ENCODE measurements around the gene PRDM5. TPM values are rescaled to one million over a fixed set of nuclear protein-coding genes. Genes with fewer than 3 reads are reported as not detected.

The PRDM5 gene
- total RNA-seq, 4 donors from 2014 or later, result 1.2 to 6.9 (median 4.4) TPM

- intact Hi-C loops (cut with DNase I; ENCODE audit: low total_unique reads), result no loop called here
- TF ChIP-seq CTCF (IDR thresholded peaks at IDR 0.05) (no peak), POLR2A (IDR thresholded peaks at IDR 0.05) (no peak)
- no peak overlapping the region for H3K4me3 ChIP-seq (ENCODE audit: low read depth, poor library complexity, severe bottlenecking)
- DNase-seq (ENCODE audit: low spot score in 2 of 2), result no peak
Observed at GRCh38 chr4:120693816-120694215, 228.7 kb downstream of the PRDM5 start.

DNA sequence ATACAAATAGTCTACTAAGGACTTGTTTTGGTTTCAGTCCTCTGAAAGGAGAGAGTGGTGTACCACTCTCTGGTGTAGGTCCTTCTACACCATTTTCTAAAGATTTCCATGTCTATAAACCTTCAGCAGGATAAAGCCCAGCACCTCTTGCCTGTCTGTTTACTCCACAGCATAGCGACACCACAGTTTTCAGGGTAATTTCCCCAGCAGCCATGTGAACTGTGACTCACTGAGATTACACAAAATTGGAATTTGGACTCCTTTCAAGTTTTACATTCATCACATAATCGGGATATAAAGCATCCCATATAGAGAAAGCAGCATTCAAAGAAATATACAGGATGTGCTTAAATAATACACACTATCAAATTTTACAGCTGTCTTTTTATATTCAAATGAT, 229.6 kb downstream of the PRDM5 start:
- intact Hi-C loops (cut with DNase I; ENCODE audit: low total_unique reads), result no loop called here
- DNase-seq (ENCODE audit: low spot score in 2 of 2), result no peak

DNA sequence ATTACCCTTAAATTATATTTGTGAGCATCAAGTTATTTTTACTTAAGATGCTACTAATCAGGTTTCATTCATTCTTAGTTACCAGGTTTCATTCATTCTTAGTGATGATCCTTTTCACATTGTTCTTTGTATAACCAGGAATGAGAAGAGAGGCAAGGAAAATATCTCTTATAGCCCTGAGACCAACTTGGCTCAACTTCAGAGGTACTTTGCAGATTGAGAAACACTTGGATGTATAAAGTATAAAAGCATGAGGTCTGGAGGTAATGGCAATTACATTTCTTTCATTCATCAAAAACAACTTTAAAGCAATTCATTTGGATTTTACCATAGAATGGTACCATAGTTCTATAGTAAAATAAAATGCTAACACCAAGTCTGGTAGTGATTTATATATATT, 231.0 kb downstream of the PRDM5 start:
- intact Hi-C loops (cut with DNase I; ENCODE audit: low total_unique reads), result no loop called here
- DNase-seq (ENCODE audit: low spot score in 2 of 2), result no peak
- no peak for TF ChIP-seq POLR2A (IDR thresholded peaks at IDR 0.05)
- no peak for TF ChIP-seq CTCF (IDR thresholded peaks at IDR 0.05)
- H3K4me3 ChIP-seq (ENCODE audit: low read depth, poor library complexity, severe bottlenecking), result no peak overlapping the region

More for the DNA sequence above, 229.6 kb downstream of the PRDM5 start:
- H3K4me3 ChIP-seq (ENCODE audit: low read depth, poor library complexity, severe bottlenecking), result no peak overlapping the region
- WGBS, 2 donors, result 34% methylated on average over 2 of the region's 2 CpGs
- TF ChIP-seq POLR2A (IDR thresholded peaks at IDR 0.05), result no peak
- TF ChIP-seq CTCF (IDR thresholded peaks at IDR 0.05), result no peak

DNA sequence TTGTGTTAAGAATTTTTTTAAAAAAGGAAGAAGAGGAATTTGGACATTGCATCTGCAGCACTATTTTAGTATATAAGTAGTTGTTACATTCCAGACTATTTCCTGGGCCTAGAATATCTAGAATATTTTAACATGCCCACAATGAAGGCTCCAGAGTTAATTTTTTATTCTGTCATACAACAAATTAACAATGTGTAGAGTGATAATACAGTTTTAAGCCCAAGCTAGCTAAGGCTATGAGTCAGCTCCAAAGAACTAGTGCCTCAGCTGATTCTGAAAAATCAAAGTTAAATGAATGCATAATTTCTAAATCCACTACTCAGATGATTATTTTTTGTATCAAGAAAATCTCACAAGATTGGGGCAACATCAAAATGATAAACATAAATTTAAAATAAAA, 231.4 kb downstream of the PRDM5 start:
- intact Hi-C loops (cut with DNase I; ENCODE audit: low total_unique reads), result no loop called here
- no peak for TF ChIP-seq CTCF (IDR thresholded peaks at IDR 0.05)
- no peak for TF ChIP-seq POLR2A (IDR thresholded peaks at IDR 0.05)
- DNase-seq (ENCODE audit: low spot score in 2 of 2), result no peak
- no peak overlapping the region for H3K4me3 ChIP-seq (ENCODE audit: low read depth, poor library complexity, severe bottlenecking)

GRCh38 chr4:120688791-120689190, 233.7 kb downstream of the PRDM5 start:
- intact Hi-C loops (cut with DNase I; ENCODE audit: low total_unique reads), result no loop called here
- DNase-seq (ENCODE audit: low spot score in 2 of 2), result no peak
- no peak overlapping the region for H3K4me3 ChIP-seq (ENCODE audit: low read depth, poor library complexity, severe bottlenecking)
- WGBS, 2 donors, result 57 to 59% methylated on average over 3 of the region's 3 CpGs
- TF ChIP-seq CTCF (IDR thresholded peaks at IDR 0.05) (no peak), POLR2A (IDR thresholded peaks at IDR 0.05) (no peak)

DNA sequence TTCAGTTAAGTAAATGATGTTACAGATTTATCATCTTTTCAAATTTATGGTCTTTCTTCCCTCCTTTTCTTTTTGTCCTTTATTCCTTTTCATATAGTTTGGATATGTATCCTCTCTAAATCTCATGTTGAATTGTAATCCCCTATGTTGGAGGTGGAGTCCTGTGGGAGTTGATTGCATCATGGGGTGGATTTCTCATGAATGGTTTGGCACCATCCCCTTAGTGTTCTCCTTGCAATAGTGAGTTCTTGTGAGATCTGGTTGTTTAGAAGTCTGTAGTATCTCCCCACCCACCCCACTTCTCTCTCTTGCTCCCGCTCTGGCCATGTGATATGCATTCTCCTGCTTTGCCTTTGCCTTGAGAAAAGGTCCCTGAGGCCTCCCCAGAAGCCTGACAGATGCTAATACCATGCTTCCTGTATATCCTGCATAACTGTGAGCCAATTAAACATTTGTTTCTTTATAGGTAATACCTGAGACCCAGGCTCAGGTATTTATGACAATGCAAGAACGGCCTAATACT, 236.7 kb downstream of the PRDM5 start:
- TF ChIP-seq CTCF (IDR thresholded peaks at IDR 0.05) (no peak), POLR2A (IDR thresholded peaks at IDR 0.05) (no peak)
- no peak for DNase-seq (ENCODE audit: low spot score in 2 of 2)
- WGBS, 2 donors, result 91 to 94% methylated on average over 2 of the region's 2 CpGs
- no peak overlapping the region for H3K4me3 ChIP-seq (ENCODE audit: low read depth, poor library complexity, severe bottlenecking)
- intact Hi-C loops (cut with DNase I; ENCODE audit: low total_unique reads), result no loop called here
